SK-N-SH treated with all-trans-retinoic acid at 6 μM for 48 hours (cell line): Measurements from ENCODE around the gene RBM38.

Source experiments
- ATAC-seq: fragments of 200-7000 bp; cut with Tn5 transposase; 3 replicates; pipeline ENCODE4 v1.9.1; 2020; ENCODE audit warnings: mild to moderate bottlenecking, moderate library complexity
- CREB5 ChIP-seq: fragments of 250-450 bp; sonication (Bioruptor Pico); IDR thresholded peaks from 2 replicates; pipeline ENCODE4 v1.5.1; 2020; ENCODE audit warnings: low read depth, mild to moderate bottlenecking, moderate library complexity
- CSDC2 ChIP-seq: fragments of 250-450 bp; sonication (Bioruptor Pico); IDR thresholded peaks from 2 replicates; pipeline ENCODE4 v1.5.0; 2020; ENCODE audit warnings: mild to moderate bottlenecking, moderate library complexity
- CSRNP3 ChIP-seq: fragments of 250-450 bp; sonication (Bioruptor Pico); IDR thresholded peaks from 2 replicates; pipeline ENCODE4 v1.5.1; 2021; ENCODE audit warnings: mild to moderate bottlenecking, moderate library complexity
- ESRRG ChIP-seq: fragments of 250-450 bp; sonication (Bioruptor Pico); IDR thresholded peaks from 2 replicates; pipeline ENCODE4 v1.6.1; 2021; ENCODE audit warnings: mild to moderate bottlenecking
- GLIS3 ChIP-seq: fragments of 250-450 bp; sonication (Bioruptor Pico); IDR thresholded peaks from 2 replicates; pipeline ENCODE4 v1.5.0; 2020; ENCODE audit warnings: mild to moderate bottlenecking, moderate library complexity
- ISL1 ChIP-seq: fragments of 250-450 bp; sonication (Bioruptor Pico); IDR thresholded peaks from 2 replicates; pipeline ENCODE4 v2.1.2; 2022; ENCODE audit warnings: mild to moderate bottlenecking, moderate library complexity
- OSR1 ChIP-seq: fragments of 250-450 bp; sonication (Bioruptor Pico); IDR thresholded peaks from 2 replicates; pipeline ENCODE4 v1.8.0; 2022; ENCODE audit warnings: moderate library complexity, mild to moderate bottlenecking, inconsistent platforms
- PATZ1 ChIP-seq: fragments of 250-450 bp; sonication (Bioruptor Pico); IDR thresholded peaks from 2 replicates; pipeline ENCODE4 v1.8.0; 2020; ENCODE audit warnings: mild to moderate bottlenecking, moderate library complexity, borderline replicate concordance
- PPARA ChIP-seq: fragments of 250-450 bp; sonication (Bioruptor Pico); IDR thresholded peaks from 2 replicates; pipeline ENCODE4 v1.5.0; 2020; ENCODE audit warnings: mild to moderate bottlenecking, borderline replicate concordance
- RARB ChIP-seq: fragments of 250-450 bp; sonication (Bioruptor Pico); IDR thresholded peaks from 2 replicates; pipeline ENCODE4 v1.8.0; 2021; ENCODE audit warnings: mild to moderate bottlenecking, moderate library complexity
- SNAI2 ChIP-seq: fragments of 250-450 bp; sonication (Bioruptor Pico); IDR thresholded peaks from 2 replicates; pipeline ENCODE4 v1.5.0; 2020; ENCODE audit warnings: mild to moderate bottlenecking, moderate library complexity
- TCF4 ChIP-seq: fragments of 250-450 bp; sonication (Bioruptor Pico); IDR thresholded peaks from 2 replicates; pipeline ENCODE4 v1.8.0; 2021; ENCODE audit warnings: mild to moderate bottlenecking, moderate library complexity, borderline replicate concordance
- TOX ChIP-seq: fragments of 250-450 bp; sonication (Bioruptor Pico); IDR thresholded peaks from 2 replicates; pipeline ENCODE4 v1.8.0; 2021; ENCODE audit warnings: mild to moderate bottlenecking, moderate library complexity, borderline replicate concordance
- TSHZ2 ChIP-seq: fragments of 250-450 bp; sonication (Bioruptor Pico); IDR thresholded peaks from 2 replicates; pipeline ENCODE4 v1.5.0; 2020; ENCODE audit warnings: mild to moderate bottlenecking, moderate library complexity
- ZFP3 ChIP-seq: fragments of 250-450 bp; sonication (Bioruptor Pico); IDR thresholded peaks from 2 replicates; pipeline ENCODE4 v1.5.0; 2020; ENCODE audit warnings: mild to moderate bottlenecking, moderate library complexity
- ZFP30 ChIP-seq: fragments of 450-650 bp; formaldehyde crosslinking; IDR thresholded peaks from 2 replicates; pipeline ENCODE4 v1.5.0; 2022; ENCODE audit warnings: mild to moderate bottlenecking, moderate library complexity
- ZNF565 ChIP-seq: fragments of 450-650 bp; formaldehyde crosslinking; conservative IDR thresholded peaks from 2 replicates; pipeline ENCODE4 v1.5.0; 2020; ENCODE audit warnings: low read depth, mild to moderate bottlenecking, moderate library complexity
- ZNF70 ChIP-seq: fragments of 450-650 bp; formaldehyde crosslinking; IDR thresholded peaks from 2 replicates; pipeline ENCODE4 v1.5.0; 2020; ENCODE audit warnings: mild to moderate bottlenecking, moderate library complexity
- ZNF8 ChIP-seq: fragments of 450-650 bp; formaldehyde crosslinking; IDR thresholded peaks from 2 replicates; pipeline ENCODE4 v1.5.0; 2020; ENCODE audit warnings: mild to moderate bottlenecking, moderate library complexity

The RBM38 gene

GRCh38 chr20:57440678-57441509 is 49.7 kb downstream of the RBM38 start:
- peak; percentile 68 for ATAC-seq
- no peak for TF ChIP-seq CSDC2
- peak; percentile 22; the same call in 1 of the 2 replicates for TF ChIP-seq TCF4 (CRISPR knock-in tag)

- no peak for ATAC-seq
- TF ChIP-seq TSHZ2 (CRISPR knock-in tag) (no peak), CREB5 (CRISPR knock-in tag) (no peak), PATZ1 (no peak), ZFP3 (no peak), CSDC2 (no peak)
Measured at GRCh38 chr20:57441510-57442154, 50.4 kb downstream of the RBM38 start.

- TF ChIP-seq ZFP3 (no peak), ISL1 (CRISPR knock-in tag) (no peak), CSRNP3 (CRISPR knock-in tag) (no peak), ZNF8 (no peak), GLIS3 (CRISPR knock-in tag) (no peak), TSHZ2 (CRISPR knock-in tag) (no peak), TOX (CRISPR knock-in tag) (no peak), ZNF70 (CRISPR knock-in tag) (no peak)
- ATAC-seq: no peak
Measured at GRCh38 chr20:57442158-57442887, 51.1 kb downstream of the RBM38 start.

- ATAC-seq: no peak
- no peak for TF ChIP-seq OSR1 (CRISPR knock-in tag)
- TF ChIP-seq ZNF70 (CRISPR knock-in tag): no peak
- TF ChIP-seq PATZ1: no peak
- TF ChIP-seq PPARA (CRISPR knock-in tag): no peak
- no peak for TF ChIP-seq ESRRG (CRISPR knock-in tag)
- no peak for TF ChIP-seq CREB5 (CRISPR knock-in tag)
- no peak for TF ChIP-seq ZFP3
- TF ChIP-seq ZFP30 (CRISPR knock-in tag): no peak
- TF ChIP-seq ZNF565 (CRISPR knock-in tag): no peak
- TF ChIP-seq RARB: no peak
- TF ChIP-seq SNAI2 (CRISPR knock-in tag): no peak
Measured at GRCh38 chr20:57442888-57443239, 51.7 kb downstream of the RBM38 start.
